Hepatocyte (in vitro differentiated cells): ENCODE measurements around the gene TNFSF8.

Source experiments
- EZH2 ChIP-seq: fragments of 200-600 bp; sonication (generic); IDR thresholded peaks from 2 replicates; pipeline ENCODE4 v1.6.1; 2016; ENCODE audit warnings: antibody characterized with exemption, mild to moderate bottlenecking, borderline replicate concordance
- TF ChIP-seq, protein P1 (sequence below): fragments of 200-600 bp; sonication (generic); IDR thresholded peaks from 2 replicates; pipeline ENCODE4 v1.5.1; 2016; ENCODE audit warnings: antibody characterized with exemption, mild to moderate bottlenecking; ENCODE audit not compliant: poor library complexity

DNA sequence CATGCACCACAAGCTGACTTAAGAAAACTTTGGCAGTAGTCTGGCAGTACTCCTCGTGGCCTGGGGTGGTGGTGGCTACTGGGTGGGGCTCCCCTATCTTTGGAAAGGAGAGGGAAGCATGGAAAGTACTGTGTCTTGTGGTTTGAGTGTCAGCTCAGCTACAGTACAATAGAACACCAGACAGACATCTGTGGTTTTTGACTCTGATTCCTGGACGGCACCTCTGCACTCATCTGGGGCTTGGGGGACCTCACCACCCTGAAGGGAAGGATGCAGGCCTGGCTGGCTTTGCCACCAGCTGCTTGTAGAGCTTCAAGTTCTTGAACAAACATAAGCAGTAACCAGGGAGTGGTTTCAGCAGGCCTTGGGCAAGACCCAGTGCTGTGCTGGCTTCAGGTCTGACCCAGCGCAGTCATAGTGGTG is 40.6 kb downstream of the TNFSF8 start:
- TF ChIP-seq, protein P1, sequence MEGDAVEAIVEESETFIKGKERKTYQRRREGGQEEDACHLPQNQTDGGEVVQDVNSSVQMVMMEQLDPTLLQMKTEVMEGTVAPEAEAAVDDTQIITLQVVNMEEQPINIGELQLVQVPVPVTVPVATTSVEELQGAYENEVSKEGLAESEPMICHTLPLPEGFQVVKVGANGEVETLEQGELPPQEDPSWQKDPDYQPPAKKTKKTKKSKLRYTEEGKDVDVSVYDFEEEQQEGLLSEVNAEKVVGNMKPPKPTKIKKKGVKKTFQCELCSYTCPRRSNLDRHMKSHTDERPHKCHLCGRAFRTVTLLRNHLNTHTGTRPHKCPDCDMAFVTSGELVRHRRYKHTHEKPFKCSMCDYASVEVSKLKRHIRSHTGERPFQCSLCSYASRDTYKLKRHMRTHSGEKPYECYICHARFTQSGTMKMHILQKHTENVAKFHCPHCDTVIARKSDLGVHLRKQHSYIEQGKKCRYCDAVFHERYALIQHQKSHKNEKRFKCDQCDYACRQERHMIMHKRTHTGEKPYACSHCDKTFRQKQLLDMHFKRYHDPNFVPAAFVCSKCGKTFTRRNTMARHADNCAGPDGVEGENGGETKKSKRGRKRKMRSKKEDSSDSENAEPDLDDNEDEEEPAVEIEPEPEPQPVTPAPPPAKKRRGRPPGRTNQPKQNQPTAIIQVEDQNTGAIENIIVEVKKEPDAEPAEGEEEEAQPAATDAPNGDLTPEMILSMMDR, result no peak
- no peak for TF ChIP-seq EZH2
